Chondrocyte (in vitro differentiated cells): ENCODE measurements around the gene AKR1B1. TPM values are rescaled to one million over a fixed set of nuclear protein-coding genes. Genes with fewer than 3 reads are reported as not detected.

Experiments
- DNase-seq: peaks from one replicate; pipeline ENCODE4 v3.0.0; 2021; ENCODE audit warnings: mixed read lengths, low spot score
- H3K27ac Mint-ChIP-seq: one replicate; pipeline ENCODE4 v1.8.0; 2021; ENCODE audit warnings: mild to moderate bottlenecking, moderate library complexity, mixed read lengths; ENCODE audit not compliant: unreplicated experiment
- H3K27me3 Mint-ChIP-seq: 2 replicates; pipeline ENCODE4 v1.8.0; 2021; ENCODE audit warnings: low read depth, mixed read lengths
- H3K36me3 Mint-ChIP-seq: 2 replicates; pipeline ENCODE4 v1.8.0; 2021; ENCODE audit warnings: low read depth, mixed read lengths
- H3K4me1 Mint-ChIP-seq: 2 replicates; pipeline ENCODE4 v1.8.0; 2021; ENCODE audit warnings: low read depth, mild to moderate bottlenecking, mixed read lengths
- H3K4me3 Mint-ChIP-seq: one replicate; pipeline ENCODE4 v1.8.0; 2021; ENCODE audit warnings: mild to moderate bottlenecking, moderate library complexity, mixed read lengths; ENCODE audit not compliant: unreplicated experiment
- H3K9me3 Mint-ChIP-seq: 2 replicates; pipeline ENCODE4 v1.8.0; 2021; ENCODE audit warnings: low read depth, mixed read lengths
- CTCF ChIP-seq: fragments of 200-600 bp; sonication (generic); IDR thresholded peaks from 2 replicates; pipeline ENCODE4 v1.5.0; 2021; ENCODE audit warnings: antibody characterized with exemption, mild to moderate bottlenecking, moderate library complexity
- total RNA-seq: library from RNA; stranded (reverse); gene quantifications from 3 replicates; pipeline ENCODE4 v1.2.1, GENCODE V29; 2021

AKR1B1 gene
- total RNA-seq, 1 donor from 2014 or later, result 52.8 TPM

GRCh38 chr7:134440067-134440466, 18.8 kb downstream of the AKR1B1 start:
- Mint-ChIP-seq H3K27me3 (no peaks in the 10 kb centered on the region), H3K4me1 (peaks cover 6% of the 10 kb centered on the region), H3K36me3 (peaks cover 39% of the 10 kb centered on the region), H3K27ac (no peak overlapping the region), H3K9me3 (peaks cover 17% of the 10 kb centered on the region), H3K4me3 (no peak overlapping the region)
- no peak for TF ChIP-seq CTCF
- no peak for DNase-seq

DNA sequence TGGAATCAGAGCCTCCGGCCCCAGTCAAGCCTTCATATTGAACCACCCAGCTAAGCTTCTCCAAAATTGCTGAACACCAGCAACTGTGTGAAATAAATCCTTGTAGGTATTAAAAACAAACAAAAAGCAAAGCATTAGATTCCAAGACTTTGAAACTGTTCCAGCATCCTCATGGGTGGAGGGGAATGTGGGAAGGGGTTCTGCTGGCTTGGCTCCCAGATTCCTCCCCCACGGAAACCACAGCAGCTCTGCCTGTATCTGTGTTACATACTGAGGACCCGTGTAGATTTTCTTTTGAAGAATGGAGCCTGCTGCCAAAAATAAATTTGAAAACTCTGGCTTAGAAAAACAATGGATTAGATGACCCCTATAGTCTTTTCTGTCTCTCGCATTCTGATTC, 20.0 kb downstream of the AKR1B1 start:
- Mint-ChIP-seq H3K36me3 (peaks cover 31% of the 10 kb centered on the region), H3K4me3 (no peak overlapping the region), H3K9me3 (peaks cover 17% of the 10 kb centered on the region), H3K4me1 (peaks cover 6% of the 10 kb centered on the region), H3K27ac (no peak overlapping the region), H3K27me3 (no peaks in the 10 kb centered on the region)
- DNase-seq, result no peak
- TF ChIP-seq CTCF, result no peak

- H3K27me3 Mint-ChIP-seq, result no peaks in the 10 kb centered on the region
- TF ChIP-seq CTCF, result no peak
- H3K4me3 Mint-ChIP-seq, result no peak overlapping the region
- no peak for DNase-seq
- H3K36me3 Mint-ChIP-seq, result peaks cover 8% of the 10 kb centered on the region
- H3K4me1 Mint-ChIP-seq, result peaks cover 22% of the 10 kb centered on the region
- no peak overlapping the region for H3K27ac Mint-ChIP-seq
- H3K9me3 Mint-ChIP-seq, result peaks cover 17% of the 10 kb centered on the region
Measured at GRCh38 chr7:134435161-134435920, 23.6 kb downstream of the AKR1B1 start.

- H3K36me3 Mint-ChIP-seq, result peaks cover 4% of the 10 kb centered on the region
- peaks cover 17% of the 10 kb centered on the region for H3K9me3 Mint-ChIP-seq
- H3K4me1 Mint-ChIP-seq, result peaks cover 22% of the 10 kb centered on the region
- no peak for DNase-seq
- no peak for TF ChIP-seq CTCF
- H3K27me3 Mint-ChIP-seq, result no peaks in the 10 kb centered on the region
- no peak overlapping the region for H3K27ac Mint-ChIP-seq
- H3K4me3 Mint-ChIP-seq, result no peak overlapping the region
Measured at GRCh38 chr7:134434701-134435100, 24.2 kb downstream of the AKR1B1 start.

DNA sequence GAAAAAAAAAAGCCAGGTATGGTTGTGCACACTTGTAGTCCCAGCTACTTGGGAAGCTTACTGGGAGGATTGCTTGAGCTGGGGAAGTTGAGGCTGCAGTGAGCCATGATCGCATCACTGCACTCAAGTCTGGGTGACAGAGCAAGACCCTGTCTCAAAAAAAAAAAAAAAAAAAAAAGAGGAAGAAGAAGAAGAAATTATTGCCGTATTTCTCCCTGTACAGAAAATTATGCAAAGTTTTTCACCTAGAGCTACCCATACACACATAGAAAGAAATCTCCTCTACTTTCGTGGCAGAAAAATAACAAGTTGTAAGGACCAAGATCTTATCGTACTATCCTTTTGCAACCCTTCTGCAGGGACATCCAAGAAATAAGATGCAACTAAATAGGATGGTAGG, 25.5 kb downstream of the AKR1B1 start:
- no peak for DNase-seq
- Mint-ChIP-seq H3K36me3 (peaks cover under 1% of the 10 kb centered on the region), H3K4me1 (peaks cover 15% of the 10 kb centered on the region), H3K27me3 (peaks cover 3% of the 10 kb centered on the region), H3K9me3 (peaks cover 10% of the 10 kb centered on the region), H3K27ac (no peak overlapping the region), H3K4me3 (no peak overlapping the region)
- no peak for TF ChIP-seq CTCF
